ENCODE data around the gene ZNHIT1.
A peak's percentile ranks its signal among the peaks of the same experiment; 100 is the strongest.
"Not testable (repeated sequence)": the region's sequence is repeated elsewhere in the genome, so short reads cannot be mapped to it uniquely, and the experiment has no call there.

The ZNHIT1 gene

DNA sequence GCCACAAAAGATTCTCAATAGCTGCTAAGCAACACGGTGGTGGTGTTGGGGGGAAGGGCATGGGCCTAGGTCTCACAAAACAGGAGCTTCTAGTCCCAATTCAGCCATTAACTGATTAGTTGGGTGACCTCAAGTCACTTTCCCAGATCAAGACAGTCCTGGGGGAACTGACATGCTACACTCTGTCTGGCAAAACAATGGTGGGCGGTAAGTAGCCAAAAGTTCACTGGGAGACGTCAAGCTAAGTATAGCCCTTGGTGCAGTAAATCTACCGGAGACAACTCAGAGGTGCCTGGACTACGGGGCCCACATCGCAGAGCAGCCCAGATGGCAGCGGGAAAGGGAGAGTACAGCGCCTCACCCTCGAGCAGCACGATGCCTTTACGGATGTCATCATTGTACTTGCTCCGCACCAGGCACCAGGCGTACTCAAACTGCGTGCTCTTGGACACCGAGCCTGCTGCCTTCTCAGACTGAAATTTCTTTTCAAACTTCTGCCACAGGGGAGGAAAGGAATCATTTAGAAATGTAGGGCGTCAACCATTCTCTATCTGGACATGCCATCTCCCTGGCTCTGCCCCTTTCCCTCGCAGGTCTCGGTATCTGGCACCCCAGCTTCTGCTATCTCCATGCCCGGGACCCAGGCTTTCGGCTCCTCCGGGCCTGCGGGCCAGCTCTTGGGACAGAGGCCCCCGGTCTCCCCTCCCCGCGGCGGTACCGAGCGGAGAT lies 25.8 kb downstream of the ZNHIT1 start:
- no peak for DNase-seq

DNA sequence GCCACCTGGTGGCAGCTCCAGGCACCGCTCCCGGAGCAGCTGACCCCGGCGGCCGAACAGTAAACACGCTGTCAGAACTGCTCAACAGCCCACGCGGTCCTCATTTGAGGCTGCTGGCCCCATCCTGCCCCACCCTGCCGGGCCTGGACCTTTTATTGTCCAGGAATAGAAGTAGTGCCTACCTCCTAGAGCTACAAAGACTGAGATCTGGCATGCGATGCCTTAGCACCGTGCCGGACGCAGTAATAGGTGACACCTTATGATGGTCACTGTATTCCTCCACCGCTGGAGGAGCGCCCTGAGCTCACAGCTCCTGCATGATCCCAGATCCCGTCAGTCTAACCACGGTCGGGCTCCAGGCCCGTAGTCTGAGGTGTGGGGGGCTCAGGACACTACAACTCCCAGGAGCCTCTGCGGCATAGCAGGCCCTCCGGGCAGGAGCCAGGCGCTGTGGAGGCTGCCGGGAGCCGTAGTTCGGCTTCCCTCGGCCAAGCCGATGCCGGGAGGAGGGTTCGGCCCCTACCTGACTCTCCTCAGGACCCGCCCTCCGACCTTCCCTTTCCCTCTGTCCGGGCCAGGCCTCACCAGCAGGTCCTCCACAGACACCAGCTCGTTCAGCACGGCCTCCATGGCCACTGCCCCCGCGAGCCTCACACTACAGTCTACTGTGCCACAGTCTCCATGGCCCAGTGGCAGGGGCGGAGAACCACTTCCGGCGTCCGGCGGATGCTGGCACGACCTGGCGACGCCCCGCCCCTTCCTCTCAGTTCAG lies 26.6 kb downstream of the ZNHIT1 start, which contains the start of gene FIS1:
Gene FIS1, minus strand, starts transcription at position 707 of the 772 bp plus-strand sequence. Its CDS starts 77 bp downstream, at position 630.
- DNase-seq = peak; percentile 88

DNA sequence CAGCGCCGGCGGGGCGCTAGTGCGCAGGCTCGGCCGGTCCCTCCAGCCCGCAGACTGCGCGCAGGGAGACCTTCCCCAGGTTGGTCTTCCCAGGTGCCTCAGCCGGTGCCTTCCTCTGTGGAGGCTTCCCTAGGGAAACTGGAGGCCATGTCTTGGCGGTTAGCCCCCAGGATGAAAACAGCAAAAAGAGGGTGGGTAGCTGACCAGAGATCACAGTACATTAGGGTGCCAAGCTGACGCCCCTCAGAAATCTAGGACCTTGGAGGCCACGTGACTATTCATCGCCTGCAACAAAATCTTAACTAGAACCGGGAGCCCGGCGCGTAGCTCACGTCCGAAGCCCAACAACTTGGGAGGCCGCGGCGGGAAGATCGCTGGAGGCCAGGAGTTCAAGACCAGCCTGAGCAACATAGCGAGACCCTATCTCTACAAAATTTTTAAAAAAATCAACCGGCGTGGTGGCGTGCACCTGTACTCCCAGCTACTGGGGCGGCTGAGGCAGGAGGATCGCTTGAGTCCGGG lies 27.2 kb downstream of the ZNHIT1 start:
- DNase-seq = no peak

DNA sequence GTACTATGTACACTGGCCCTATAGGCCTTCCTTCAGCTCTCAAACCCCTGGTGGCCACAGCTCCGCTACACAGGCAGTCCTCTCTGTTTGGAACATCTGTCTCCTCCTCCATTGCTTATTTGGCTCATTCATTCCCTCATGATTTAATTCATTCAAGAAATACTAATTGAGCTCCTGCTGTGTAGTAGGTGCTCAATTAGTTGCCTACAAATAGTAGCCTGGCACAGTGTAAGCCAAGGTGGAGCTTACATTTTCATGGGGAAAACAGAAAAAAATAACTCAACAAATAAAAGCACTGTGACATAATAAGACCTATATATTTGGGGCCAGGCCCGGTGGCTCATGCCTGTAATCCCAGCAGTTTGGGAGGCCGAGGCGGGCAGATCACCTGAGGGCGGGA lies 30.3 kb downstream of the ZNHIT1 start:
- DNase-seq = no peak

DNA sequence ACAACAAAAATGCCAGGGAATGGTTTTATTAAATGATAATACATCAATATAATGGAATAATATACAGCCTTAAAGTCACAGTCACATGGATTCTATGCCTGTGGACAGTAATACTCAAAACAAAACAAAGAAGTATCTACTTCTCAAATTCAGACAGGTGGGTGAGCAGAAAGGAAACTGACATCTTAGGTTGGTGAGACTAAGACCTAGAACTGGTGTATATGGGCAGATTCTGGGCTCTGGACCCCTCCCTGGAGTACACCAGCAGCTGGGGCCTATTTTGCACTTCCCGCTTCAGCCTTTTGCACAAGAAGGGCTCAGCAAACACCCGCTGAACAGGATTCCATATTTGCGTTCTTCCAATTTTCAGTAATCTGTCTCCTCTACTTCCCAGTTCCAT lies 32.4 kb downstream of the ZNHIT1 start:
- DNase-seq = no peak

DNA sequence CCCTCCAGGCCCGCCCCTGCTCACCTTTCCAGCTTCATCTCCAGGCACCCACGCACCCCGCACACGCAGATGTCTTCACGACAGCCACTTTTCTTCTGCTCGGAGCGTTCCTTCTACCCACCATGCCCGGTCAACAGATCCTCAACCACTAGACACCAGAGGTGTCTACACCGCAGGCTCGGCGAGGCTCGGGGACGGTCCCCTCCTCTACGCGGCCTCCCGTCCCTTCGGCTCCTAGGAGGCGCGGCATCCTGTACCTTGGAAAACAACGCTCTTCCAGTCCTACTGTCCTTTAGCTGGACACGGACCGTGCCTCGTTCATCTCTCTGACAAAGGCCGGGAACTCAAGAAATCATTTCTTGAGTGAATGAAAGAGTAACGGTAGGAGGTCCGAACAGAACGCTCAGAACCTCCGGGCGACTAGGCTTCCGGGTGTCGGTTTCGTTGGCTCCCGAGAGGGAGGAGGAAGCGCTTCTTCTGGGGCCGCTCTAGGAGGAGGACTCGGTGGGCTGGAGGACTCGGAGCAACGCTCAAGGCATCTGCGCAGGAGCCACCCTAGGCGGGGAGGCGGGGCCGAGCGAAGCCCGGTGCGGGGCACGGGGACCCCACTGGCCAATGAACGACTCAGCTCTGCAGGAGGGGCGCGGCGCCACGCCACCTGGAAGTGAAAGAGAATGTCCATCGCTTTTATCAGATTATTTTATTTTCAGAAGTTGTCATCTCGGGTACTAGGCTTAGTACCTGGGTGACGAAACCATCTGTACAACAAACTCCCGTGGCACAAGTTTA lies 34.1 kb downstream of the ZNHIT1 start:
- DNase-seq = peak; percentile 98

DNA sequence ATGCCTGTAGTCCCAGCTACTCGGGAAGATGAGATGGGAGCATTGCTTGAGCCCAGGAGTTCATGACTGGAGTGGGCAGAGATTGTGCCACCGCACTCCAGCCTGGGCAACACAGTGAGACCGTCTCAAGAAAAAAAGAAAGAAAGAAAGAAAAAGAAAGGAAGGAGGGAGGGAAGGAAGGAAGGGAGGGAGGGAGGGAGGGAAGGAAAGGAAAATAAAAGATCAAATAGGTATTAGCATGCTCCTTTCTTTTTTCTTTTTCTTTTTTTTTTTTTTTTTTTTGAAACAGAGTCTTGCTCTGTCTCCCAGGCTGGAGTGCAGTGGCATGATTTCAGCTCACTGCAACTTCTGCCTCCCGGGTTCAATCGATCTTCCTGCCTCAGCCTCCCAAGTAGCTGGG lies 35.2 kb downstream of the ZNHIT1 start:
- not testable (repeated sequence) for DNase-seq

DNA sequence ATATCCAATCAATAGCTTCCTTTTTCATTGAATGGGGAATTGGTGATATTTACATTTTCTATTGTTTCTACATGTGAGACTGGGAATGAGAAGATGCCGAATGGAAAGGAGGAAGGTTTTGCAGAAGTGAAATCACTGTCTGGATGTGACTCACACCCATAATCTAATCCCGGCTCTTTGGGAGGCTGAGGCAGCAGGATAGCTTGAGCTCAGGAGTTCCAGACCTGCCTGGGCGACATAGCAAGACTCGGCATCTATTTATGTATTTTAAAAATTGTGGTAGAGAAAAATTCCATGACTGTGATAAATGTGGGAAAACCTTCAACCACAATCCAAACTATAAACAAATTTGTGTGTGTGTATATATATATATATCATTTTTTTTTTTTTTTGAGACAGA lies 37.8 kb downstream of the ZNHIT1 start:
- DNase-seq = no peak

DNA sequence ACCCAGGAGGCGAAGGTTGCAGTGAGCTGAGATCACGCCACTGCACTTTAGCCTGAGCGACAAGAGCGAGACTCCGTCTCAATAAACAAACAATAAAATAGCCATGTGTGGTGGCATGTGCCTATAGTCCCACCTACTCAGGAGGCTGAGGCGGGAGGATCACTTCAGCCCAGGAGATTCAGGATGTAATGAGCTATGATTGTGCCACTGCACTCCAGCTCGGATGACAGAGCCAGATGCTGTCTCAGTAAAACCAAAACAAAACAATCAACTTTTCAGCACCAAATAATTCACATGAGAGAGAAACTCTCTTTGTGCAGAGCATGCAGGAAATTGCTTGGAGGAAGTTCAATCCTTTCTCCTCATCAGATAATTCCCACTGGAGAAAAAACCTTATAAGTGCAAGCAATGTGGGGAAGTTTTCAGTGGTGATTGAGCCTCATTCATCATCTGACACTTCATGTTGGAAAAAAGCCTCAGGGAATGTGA lies 40.3 kb downstream of the ZNHIT1 start:
- no peak for DNase-seq

DNA sequence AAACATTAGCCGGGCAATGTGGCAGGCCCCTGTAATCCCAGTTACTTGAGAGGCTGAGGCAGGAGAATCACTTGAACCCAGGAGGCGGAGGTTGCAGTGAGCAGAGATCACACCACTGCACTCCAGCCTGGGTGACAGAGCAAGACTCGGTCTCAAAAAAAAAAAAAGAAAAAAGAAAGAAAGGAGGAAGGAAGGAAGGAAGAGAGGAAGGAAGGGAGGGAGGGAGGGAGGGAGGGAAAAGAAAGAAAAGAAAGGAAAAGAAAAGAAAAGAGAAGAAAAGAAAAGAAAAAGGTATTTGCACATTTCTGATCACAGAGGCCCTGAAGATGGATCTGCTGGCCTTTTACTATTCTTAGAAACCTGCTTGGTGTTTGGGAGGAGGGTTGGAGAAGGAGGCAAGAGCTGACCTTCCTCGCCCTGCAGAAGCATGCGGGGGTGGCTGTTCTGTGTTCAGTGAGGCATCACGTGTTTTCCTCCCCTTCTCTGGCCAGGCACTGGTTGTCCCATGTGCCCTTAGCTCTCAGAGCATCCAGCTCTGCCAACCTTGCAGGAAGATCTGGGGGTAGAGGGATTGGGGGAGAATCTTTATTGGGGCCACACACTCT lies 46.2 kb downstream of the ZNHIT1 start:
- DNase-seq = peak; percentile 15

DNA sequence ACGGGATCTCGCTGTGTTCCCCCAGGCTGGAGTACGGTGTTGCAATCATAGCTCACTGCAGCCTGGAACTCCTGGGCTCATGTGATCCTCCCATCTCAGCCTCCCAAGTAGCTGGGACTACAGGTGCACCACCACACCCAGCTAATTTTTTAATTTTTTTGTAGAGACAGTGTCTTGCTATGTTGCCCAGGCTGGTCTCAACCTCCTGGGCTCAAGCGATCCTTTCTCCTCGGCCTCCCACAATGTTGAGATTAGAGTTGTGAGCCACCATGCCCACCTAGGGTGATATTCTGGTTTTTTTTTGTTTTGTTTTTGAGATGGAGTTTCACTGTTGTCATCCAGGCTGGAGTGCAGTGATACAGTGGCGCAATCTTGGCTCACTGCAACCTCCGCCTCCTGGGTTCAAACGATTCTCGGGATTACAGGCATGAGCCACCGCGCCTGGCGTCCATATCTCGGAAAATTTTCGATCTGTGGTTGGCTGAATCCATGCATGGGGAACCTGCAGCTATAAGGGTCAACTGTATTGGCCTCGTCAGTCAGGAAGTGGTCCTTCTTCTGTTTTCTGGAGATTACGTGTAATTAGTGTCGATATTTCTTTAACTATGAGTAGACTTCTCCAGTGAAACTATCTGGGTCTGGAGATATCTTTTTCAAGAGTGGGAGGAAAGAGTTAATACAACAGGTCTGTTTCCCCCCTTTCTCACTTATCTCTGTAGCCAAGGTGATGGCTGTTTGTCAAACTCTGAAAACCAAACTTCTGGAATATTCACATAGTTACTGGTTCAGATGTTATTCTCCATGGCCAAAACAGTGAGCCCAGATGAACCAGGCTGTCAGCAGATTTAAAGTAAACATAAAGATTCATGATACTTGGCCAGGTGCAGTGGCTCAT lies 47.9 kb downstream of the ZNHIT1 start:
- no peak for DNase-seq

DNA sequence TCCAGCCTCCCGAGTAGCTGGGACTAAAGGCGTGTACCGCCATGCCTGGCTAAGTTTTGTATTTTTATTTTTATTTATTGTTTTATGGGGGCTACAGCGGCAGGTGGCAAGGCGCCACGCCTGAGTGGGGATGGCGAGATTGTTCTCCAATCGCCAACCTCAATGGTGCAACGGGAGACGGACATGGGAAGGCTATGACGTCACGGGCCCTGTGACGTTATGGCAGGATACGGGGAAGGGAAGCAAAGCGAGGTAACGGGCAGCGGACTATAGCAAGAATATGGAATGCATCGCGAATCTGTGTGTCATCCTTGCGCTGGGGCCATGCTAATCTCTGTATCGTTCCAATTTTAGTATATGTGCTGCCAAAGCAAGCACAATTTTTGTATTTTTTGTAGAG lies 51.7 kb downstream of the ZNHIT1 start:
- DNase-seq = no peak

DNA sequence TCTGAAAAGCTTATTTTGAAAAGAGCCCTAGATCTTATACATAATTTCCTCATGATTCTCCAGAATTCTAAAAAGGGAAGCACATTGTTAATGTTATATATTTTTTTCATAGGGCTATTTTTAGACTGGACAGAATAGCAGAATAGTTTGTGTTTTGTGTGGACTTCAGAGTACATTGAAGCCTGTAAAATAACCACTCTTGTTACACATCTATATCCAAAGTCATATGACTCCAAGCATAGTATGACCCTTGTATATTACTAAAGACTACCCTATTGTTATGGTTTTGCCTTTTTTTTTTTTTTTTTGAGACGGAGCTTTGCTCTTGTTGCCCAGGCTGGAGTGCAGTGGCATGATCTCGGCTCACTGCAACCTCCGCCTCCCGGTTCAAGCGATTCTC lies 53.1 kb downstream of the ZNHIT1 start:
- DNase-seq = no peak

DNA sequence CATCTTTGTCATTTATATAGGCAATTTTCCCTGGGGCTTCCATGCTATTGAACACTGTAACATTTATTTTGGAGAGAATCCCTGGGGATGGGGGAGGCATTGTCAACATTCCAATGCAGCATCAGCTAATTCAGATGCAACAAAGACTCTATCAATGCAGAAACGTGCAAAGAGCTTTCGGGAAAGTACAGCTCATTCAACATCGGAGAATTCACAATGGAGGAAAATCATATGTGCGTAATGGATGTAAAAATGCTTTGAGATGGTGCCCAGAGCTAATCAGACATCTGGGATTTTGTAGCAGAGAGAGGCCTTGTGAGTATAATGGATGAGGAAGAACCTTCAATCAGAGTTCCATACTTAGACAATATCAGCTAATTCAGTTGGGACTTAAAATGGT lies 55.2 kb downstream of the ZNHIT1 start:
- DNase-seq = no peak

Data from EL (cell line).